PC-9 (cell line): Measurements from ENCODE around the gene LTBP4. TPM values are rescaled to one million over a fixed set of nuclear protein-coding genes. Genes with fewer than 3 reads are reported as not detected.

ENCODE experiments used
- BruUV-seq: library from RNA; stranded (reverse); fragments of 400-500 nt; replicated peaks from 2 replicates; lab custom pipeline; 2021; lab: Mats Ljungman, UMichigan
- CTCF ChIA-PET: fragments of 300-600 bp; sonication (Branson Sonifier 250); formaldehyde crosslinking; loops from one replicate; lab custom pipeline; 2022; ENCODE audit warnings: antibody characterized with exemption; lab: Charles Lee
- POLR2A ChIA-PET: fragments of 300-600 bp; sonication (Branson Sonifier 250); formaldehyde crosslinking; loops from one replicate; lab custom pipeline; 2022; ENCODE audit warnings: antibody characterized with exemption; ENCODE audit not compliant: unreplicated experiment; lab: Charles Lee
- DNase-seq, 2 experiments: peaks; one replicate each; pipeline versions ENCODE4 v3.0.0 to v3.0.0-alpha.2; 2015 to 2022; ENCODE audit warnings: mixed read lengths in 1 of 2
- H2AFZ ChIP-seq: fragments of 200-600 bp; sonication (generic); 2 replicates; pipeline ENCODE4 v1.8.1; 2017; ENCODE audit warnings: antibody characterized with exemption
- H3F3A ChIP-seq: fragments of 200-600 bp; sonication (generic); 2 replicates; pipeline ENCODE4 v1.8.1; 2017; ENCODE audit warnings: antibody characterized with exemption, mild to moderate bottlenecking, low read depth; ENCODE audit not compliant: insufficient read depth
- H3K27ac ChIP-seq: fragments of 200-600 bp; sonication (generic); 2 replicates; pipeline ENCODE4 v1.6.1; 2016; ENCODE audit warnings: mixed run types
- H3K27me3 ChIP-seq: fragments of 200-600 bp; sonication (generic); 2 replicates; pipeline ENCODE4 v1.6.1; 2016; ENCODE audit warnings: low read depth, mixed run types; ENCODE audit not compliant: insufficient read depth
- H3K36me3 ChIP-seq: fragments of 200-600 bp; sonication (generic); 2 replicates; pipeline ENCODE4 v1.6.1; 2016; ENCODE audit warnings: low read depth, mixed run types
- H3K4me1 ChIP-seq: fragments of 200-600 bp; sonication (generic); replicated peaks from 2 replicates; pipeline ENCODE4 v1.6.1; 2016; ENCODE audit warnings: mixed run types; ENCODE audit not compliant: insufficient read depth
- H3K4me2 ChIP-seq: fragments of 200-600 bp; sonication (generic); 2 replicates; pipeline ENCODE4 v1.6.1; 2017; ENCODE audit warnings: mixed run types
- H3K4me3 ChIP-seq: fragments of 200-600 bp; sonication (generic); 2 replicates; pipeline ENCODE4 v1.6.1; 2016; ENCODE audit warnings: mixed run types
- H3K79me2 ChIP-seq: fragments of 200-600 bp; sonication (generic); 2 replicates; pipeline ENCODE4 v1.6.1; 2017; ENCODE audit warnings: low read depth, mixed run types
- H3K9me2 ChIP-seq: fragments of 200-600 bp; sonication (generic); 2 replicates; pipeline ENCODE4 v1.8.1; 2017; ENCODE audit warnings: mild to moderate bottlenecking; ENCODE audit not compliant: insufficient read depth
- H3K9me3 ChIP-seq: fragments of 200-600 bp; sonication (generic); 2 replicates; pipeline ENCODE4 v1.8.1; 2016; ENCODE audit warnings: low read depth; ENCODE audit not compliant: insufficient read depth
- H4K20me1 ChIP-seq: fragments of 200-600 bp; sonication (generic); 2 replicates; pipeline ENCODE4 v1.8.1; 2017; ENCODE audit not compliant: insufficient read depth
- EZH2 ChIP-seq: fragments of 200-600 bp; sonication (generic); IDR thresholded peaks from 2 replicates; pipeline ENCODE4 v1.8.0; 2017; ENCODE audit warnings: antibody characterized with exemption, low read depth
- intact Hi-C: fragments of 100-400 bp; cut with micrococcal nuclease; formaldehyde crosslinking; loops from one replicate; pipeline ENCODE4 v1.10.0; 2022; ENCODE audit not compliant: unreplicated experiment
- total RNA-seq: library from RNA; stranded (reverse); gene quantifications from 2 replicates; pipeline ENCODE4 v1.2.3, GENCODE V29; 2021
- TF ChIP-seq, protein P1 (sequence below): fragments of 200-600 bp; sonication (generic); conservative IDR thresholded peaks from 2 replicates; pipeline ENCODE4 v1.6.1; 2017; ENCODE audit warnings: mixed run types, antibody characterized with exemption, mild to moderate bottlenecking, moderate library complexity

The LTBP4 gene
- total RNA-seq, 1 experiment from 2014 or later, result 163 TPM

DNA sequence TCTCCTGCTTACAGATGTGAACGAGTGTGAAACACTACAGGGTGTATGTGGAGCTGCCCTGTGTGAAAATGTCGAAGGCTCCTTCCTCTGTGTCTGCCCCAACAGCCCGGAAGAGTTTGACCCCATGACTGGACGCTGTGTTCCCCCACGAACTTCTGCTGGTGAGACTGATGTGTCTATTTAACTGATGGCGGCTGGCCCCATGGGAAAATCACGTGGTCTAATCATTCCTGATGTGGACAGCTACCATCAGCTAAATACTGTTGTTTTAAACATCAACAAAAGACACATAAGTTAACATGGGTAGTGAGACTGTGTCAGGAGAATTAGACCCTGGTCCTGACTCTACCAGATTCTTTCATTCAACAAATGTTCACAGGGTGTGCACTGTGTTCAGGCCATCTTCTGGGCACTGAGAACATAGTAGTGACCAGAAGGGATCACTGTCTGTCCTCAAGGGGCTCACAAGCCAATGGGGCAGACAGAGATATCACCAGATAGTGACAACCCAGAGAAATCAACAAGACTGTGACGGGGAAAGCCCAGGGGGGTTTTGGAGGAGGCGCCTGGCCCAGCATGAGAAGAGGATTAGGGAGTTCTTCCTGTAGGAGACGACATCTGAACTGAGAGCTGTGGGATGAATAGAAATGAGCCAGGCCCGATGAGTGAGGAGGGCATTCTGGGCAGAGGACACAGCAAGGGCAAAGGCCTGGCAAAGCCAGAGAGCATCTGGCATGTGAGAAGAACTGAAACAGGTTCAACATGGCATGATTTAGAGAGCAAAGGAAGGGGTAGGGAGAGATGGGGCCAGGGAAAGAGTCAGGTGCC lies 18.4 kb downstream of the LTBP4 start:
- H3F3A ChIP-seq, result peaks cover 34% of the 10 kb centered on the region; the same call in 1 of the 2 replicates
- no peak overlapping the region for H3K27ac ChIP-seq
- H3K27me3 ChIP-seq, result no peaks in the 10 kb centered on the region
- H3K4me1 ChIP-seq, result peaks cover 14% of the 10 kb centered on the region
- H2AFZ ChIP-seq, result no peak overlapping the region
- no peak for DNase-seq
- intact Hi-C loops, result no loop called here
- ChIA-PET POLR2A (no interaction called here), CTCF (no interaction called here)
- H4K20me1 ChIP-seq, result no peaks in the 10 kb centered on the region
- no peaks in the 10 kb centered on the region for H3K9me3 ChIP-seq
- peaks cover 9% of the 10 kb centered on the region for H3K36me3 ChIP-seq
- H3K4me3 ChIP-seq, result no peak overlapping the region
- TF ChIP-seq, protein P1, sequence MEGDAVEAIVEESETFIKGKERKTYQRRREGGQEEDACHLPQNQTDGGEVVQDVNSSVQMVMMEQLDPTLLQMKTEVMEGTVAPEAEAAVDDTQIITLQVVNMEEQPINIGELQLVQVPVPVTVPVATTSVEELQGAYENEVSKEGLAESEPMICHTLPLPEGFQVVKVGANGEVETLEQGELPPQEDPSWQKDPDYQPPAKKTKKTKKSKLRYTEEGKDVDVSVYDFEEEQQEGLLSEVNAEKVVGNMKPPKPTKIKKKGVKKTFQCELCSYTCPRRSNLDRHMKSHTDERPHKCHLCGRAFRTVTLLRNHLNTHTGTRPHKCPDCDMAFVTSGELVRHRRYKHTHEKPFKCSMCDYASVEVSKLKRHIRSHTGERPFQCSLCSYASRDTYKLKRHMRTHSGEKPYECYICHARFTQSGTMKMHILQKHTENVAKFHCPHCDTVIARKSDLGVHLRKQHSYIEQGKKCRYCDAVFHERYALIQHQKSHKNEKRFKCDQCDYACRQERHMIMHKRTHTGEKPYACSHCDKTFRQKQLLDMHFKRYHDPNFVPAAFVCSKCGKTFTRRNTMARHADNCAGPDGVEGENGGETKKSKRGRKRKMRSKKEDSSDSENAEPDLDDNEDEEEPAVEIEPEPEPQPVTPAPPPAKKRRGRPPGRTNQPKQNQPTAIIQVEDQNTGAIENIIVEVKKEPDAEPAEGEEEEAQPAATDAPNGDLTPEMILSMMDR, result no peak
- TF ChIP-seq EZH2, result no peak
- H3K79me2 ChIP-seq, result no peaks in the 10 kb centered on the region
- no peaks in the 10 kb centered on the region for H3K9me2 ChIP-seq
- BruUV-seq, result no TSS peak
- no peak overlapping the region for H3K4me2 ChIP-seq

DNA sequence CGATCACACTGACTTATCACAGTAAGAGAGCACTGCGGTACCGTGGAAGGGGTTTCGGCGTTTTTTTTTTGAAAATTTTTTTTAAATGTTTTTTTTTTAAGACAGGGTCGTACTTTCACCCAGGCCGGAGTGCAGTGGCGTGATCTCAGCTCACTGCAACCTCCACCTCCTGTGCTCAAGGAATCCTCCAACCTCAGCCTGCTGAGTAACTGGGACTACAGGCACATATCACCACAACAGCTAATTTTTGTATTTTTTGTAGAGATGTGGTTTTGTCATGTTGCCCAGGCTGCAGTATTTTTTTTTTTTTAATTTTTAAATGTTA lies 19.0 kb downstream of the LTBP4 start:
- H3K4me1 ChIP-seq, result peaks cover 14% of the 10 kb centered on the region
- H2AFZ ChIP-seq, result no peak overlapping the region
- CTCF ChIA-PET, result no interaction called here
- no peaks in the 10 kb centered on the region for H3K27me3 ChIP-seq
- no peak overlapping the region for H3K4me3 ChIP-seq
- no peak overlapping the region for H3K27ac ChIP-seq
- no peaks in the 10 kb centered on the region for H3K9me3 ChIP-seq
- no peaks in the 10 kb centered on the region for H3K79me2 ChIP-seq
- intact Hi-C loops, result no loop called here
- H3K36me3 ChIP-seq, result peaks cover 9% of the 10 kb centered on the region
- BruUV-seq, result no TSS peak
- POLR2A ChIA-PET, result interaction anchor here (0.6 to 0.7 kb wide), 3 partner anchors 104 to 819 kb away, joined by 5 to 18 read pairs (median 5); no protein-coding TSS in a partner anchor
- H4K20me1 ChIP-seq, result no peaks in the 10 kb centered on the region
- TF ChIP-seq EZH2, result no peak
- TF ChIP-seq, protein P1, result no peak
- H3F3A ChIP-seq, result peaks cover 31% of the 10 kb centered on the region; the same call in 1 of the 2 replicates
- H3K4me2 ChIP-seq, result no peak overlapping the region
- H3K9me2 ChIP-seq, result no peaks in the 10 kb centered on the region
- DNase-seq, result no peak

DNA sequence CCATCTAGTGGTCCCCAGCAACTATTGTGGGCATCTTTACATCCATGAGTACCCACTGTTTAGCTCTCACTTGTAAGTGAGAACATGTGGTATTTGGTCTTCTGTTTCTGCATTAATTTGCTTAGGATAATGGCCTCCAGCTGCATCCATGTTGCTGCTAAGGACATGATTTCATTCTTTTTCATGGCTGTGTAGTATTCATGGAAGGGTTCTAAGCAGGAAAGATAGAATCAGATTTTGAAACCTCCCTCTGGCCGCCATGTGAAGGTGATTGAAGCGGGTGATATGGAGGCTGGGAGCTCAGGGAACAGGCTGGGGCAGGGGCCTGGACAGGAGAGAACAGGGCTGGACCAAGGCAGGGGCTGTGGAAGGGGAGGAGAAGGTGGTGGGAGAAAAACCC lies 20.1 kb downstream of the LTBP4 start:
- CTCF ChIA-PET, result interaction anchor here (0.6 to 0.7 kb wide), 2 partner anchors 98 to 1110 kb away, joined by 3 to 4 read pairs; no protein-coding TSS in a partner anchor
- H3K4me2 ChIP-seq, result no peak overlapping the region
- intact Hi-C loops, result no loop called here
- H3K79me2 ChIP-seq, result no peaks in the 10 kb centered on the region
- POLR2A ChIA-PET, result no interaction called here
- H3F3A ChIP-seq, result peaks cover 21% of the 10 kb centered on the region; the same call in 1 of the 2 replicates
- H3K9me2 ChIP-seq, result no peaks in the 10 kb centered on the region
- H3K27me3 ChIP-seq, result no peaks in the 10 kb centered on the region
- DNase-seq, result no peak
- peaks cover 9% of the 10 kb centered on the region for H3K36me3 ChIP-seq
- no TSS peak for BruUV-seq
- H3K4me1 ChIP-seq, result 0 out of 2 replicates have a peak, but pooled peaks cover 2% of the 10 kb centered on the region
- no peak overlapping the region for H3K27ac ChIP-seq
- no peaks in the 10 kb centered on the region for H3K9me3 ChIP-seq
- H2AFZ ChIP-seq, result no peak overlapping the region
- no peaks in the 10 kb centered on the region; the same call in 1 of the 2 replicates for H4K20me1 ChIP-seq
- TF ChIP-seq, protein P1, result no peak
- no peak for TF ChIP-seq EZH2
- no peak overlapping the region for H3K4me3 ChIP-seq
